ENCODE data around the gene XRRA1. TPM values are rescaled to one million over a fixed set of nuclear protein-coding genes. Genes with fewer than 3 reads are reported as not detected.
A peak's percentile ranks its signal among the peaks of the same experiment; 100 is the strongest.

The XRRA1 gene
- total RNA-seq, 1 donor from 2014 or later = 50.5 TPM

DNA sequence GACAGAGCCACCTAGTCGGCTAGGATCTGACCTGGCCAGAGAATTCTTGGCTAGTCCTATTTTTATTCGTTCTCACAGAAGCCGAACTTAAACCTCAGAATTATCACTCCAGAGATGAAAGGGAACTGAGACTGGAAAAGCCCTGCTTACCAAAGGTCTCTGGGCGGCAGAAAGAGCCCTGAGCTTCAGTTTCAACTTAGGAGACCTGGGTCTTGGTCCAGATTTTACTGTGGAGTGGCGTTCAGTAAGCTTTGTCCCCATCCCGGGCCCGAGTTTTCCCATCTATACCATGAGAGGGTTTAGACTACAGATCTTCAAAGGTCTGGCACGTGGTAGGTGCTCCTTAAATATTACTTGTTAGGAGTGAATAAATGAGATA, 40.4 kb upstream of the XRRA1 start:
- H3K9me3 Mint-ChIP-seq = no peaks in the 10 kb centered on the region
- ChIA-PET CTCF (interaction anchor here (0.6 to 1.6 kb wide), 3 partner anchors 59 to 252 kb away, joined by 3 to 4 read pairs (median 4); partner anchors contain the start of gene TPBGL), POLR2A (interaction anchor here (0.8 to 2.4 kb wide), 6 partner anchors 9 to 40 kb away, joined by 4 to 20 read pairs (median 6); partner anchors contain the start of genes SPCS2 and XRRA1)
- peaks cover 4% of the 10 kb centered on the region for H3K36me3 Mint-ChIP-seq (ENCODE audit: low read depth)
- H3K4me1 Mint-ChIP-seq = peaks cover 40% of the 10 kb centered on the region
- peak overlapping the region; percentile 97 for H3K4me3 Mint-ChIP-seq
- peak; percentile 3 for ATAC-seq (ENCODE audit: low read depth)
- intact Hi-C loops (cut with micrococcal nuclease) = loop anchor here (2.0 kb wide), 1 partner anchor 496 kb away; the partner anchor contains the start of gene LIPT2
- DNase-seq = no peak
- TF ChIP-seq, protein P1, sequence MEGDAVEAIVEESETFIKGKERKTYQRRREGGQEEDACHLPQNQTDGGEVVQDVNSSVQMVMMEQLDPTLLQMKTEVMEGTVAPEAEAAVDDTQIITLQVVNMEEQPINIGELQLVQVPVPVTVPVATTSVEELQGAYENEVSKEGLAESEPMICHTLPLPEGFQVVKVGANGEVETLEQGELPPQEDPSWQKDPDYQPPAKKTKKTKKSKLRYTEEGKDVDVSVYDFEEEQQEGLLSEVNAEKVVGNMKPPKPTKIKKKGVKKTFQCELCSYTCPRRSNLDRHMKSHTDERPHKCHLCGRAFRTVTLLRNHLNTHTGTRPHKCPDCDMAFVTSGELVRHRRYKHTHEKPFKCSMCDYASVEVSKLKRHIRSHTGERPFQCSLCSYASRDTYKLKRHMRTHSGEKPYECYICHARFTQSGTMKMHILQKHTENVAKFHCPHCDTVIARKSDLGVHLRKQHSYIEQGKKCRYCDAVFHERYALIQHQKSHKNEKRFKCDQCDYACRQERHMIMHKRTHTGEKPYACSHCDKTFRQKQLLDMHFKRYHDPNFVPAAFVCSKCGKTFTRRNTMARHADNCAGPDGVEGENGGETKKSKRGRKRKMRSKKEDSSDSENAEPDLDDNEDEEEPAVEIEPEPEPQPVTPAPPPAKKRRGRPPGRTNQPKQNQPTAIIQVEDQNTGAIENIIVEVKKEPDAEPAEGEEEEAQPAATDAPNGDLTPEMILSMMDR (IDR thresholded peaks at IDR 0.05) = no peak
- peak overlapping the region; percentile 89 for H3K27ac Mint-ChIP-seq
- no peaks in the 10 kb centered on the region for H3K27me3 Mint-ChIP-seq

DNA sequence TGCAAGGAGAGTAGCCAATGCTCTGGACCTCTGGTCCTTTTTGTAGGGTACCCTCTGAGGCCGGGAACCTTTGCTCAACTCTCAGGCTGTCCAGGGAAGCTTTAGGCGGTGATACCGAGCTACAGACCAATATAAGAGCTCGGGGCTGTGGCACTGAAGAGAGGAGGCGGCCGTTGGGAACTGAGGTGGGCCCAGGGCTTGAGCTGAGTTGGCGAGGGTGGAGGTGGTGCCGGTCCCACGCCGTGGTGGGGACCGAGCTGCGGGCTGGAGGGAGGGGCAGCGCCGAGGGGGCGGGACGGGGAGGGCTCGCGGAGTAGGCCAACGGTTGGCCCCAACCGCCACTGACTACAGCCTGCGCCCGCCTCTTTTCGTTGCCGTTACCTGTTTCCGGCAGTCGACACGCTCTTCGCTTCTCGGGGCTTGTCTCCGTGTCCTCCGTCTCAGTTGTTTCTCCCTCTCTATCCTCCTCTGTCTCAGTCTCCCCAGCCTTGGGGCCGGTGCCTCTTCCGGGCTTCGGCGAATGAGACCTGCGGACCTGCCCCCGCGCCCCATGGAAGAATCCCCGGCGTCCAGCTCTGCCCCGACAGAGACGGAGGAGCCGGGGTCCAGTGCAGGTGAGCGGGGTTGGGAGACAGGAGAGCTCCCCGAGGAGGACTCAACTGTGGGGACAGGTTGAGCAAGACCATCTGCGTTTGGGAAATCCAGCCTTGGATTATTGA, 39.8 kb upstream of the XRRA1 start, which contains the start of gene NEU3:
TSS of gene NEU3 (plus strand) at position 393 of the 719 bp plus-strand sequence. CDS start at position 521, 128 bp downstream.
- intact Hi-C loops (cut with micrococcal nuclease) = loop anchor here (1.0 to 2.0 kb wide), 2 partner anchors 39 to 496 kb away; partner anchors contain the start of genes LIPT2, SPCS2 and XRRA1
- peak within 1 kb of the TSS; percentile 89 for H3K27ac Mint-ChIP-seq
- H3K4me1 Mint-ChIP-seq = peaks cover 40% of the 10 kb centered on the region
- H3K4me3 Mint-ChIP-seq = peak within 1 kb of the TSS; percentile 97
- CTCF ChIA-PET = interaction anchor here (0.6 to 1.6 kb wide), 4 partner anchors 34 to 252 kb away, joined by 3 to 4 read pairs (median 4); partner anchors contain the start of gene TPBGL
- DNase-seq = peak; percentile 69
- peaks cover 3% of the 10 kb centered on the region for H3K36me3 Mint-ChIP-seq (ENCODE audit: low read depth)
- POLR2A ChIA-PET = interaction anchor here (0.6 to 2.4 kb wide), 8 partner anchors 9 to 592 kb away, joined by 4 to 20 read pairs (median 6); partner anchors contain the start of genes SPCS2 and XRRA1
- TF ChIP-seq, protein P1 (IDR thresholded peaks at IDR 0.05) = no peak
- ATAC-seq (ENCODE audit: low read depth) = peak; percentile 97
- no peaks in the 10 kb centered on the region for H3K9me3 Mint-ChIP-seq
- no peaks in the 10 kb centered on the region for H3K27me3 Mint-ChIP-seq

DNA sequence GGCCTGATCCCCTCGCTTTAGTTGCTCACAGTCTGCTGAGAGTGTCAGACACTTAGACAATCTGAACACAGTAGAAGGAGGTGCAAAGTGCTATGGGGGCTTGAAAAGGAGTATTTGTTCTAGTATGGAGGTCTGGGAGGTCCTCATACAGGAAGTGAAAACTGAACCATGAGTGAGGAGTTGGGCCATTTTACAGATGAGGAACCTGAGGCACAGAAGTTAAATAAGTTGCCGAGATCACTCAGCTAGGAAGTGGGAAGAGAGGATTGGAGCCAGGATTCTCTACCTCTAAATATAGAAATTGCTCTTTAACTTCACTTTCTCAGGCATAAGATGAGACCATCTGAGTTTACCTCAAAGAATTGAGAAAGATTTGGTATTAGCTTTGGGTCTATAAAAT, 35.8 kb upstream of the XRRA1 start:
- Mint-ChIP-seq H3K27ac (no peak overlapping the region), H3K4me3 (no peak overlapping the region), H3K9me3 (no peaks in the 10 kb centered on the region), H3K36me3 (ENCODE audit: low read depth) (peaks cover 15% of the 10 kb centered on the region), H3K4me1 (peaks cover 16% of the 10 kb centered on the region), H3K27me3 (no peaks in the 10 kb centered on the region)
- intact Hi-C loops (cut with micrococcal nuclease) = no loop called here
- no peak for ATAC-seq (ENCODE audit: low read depth)
- CTCF ChIA-PET = no interaction called here
- POLR2A ChIA-PET = no interaction called here
- DNase-seq = no peak
- TF ChIP-seq, protein P1 (IDR thresholded peaks at IDR 0.05) = no peak

DNA sequence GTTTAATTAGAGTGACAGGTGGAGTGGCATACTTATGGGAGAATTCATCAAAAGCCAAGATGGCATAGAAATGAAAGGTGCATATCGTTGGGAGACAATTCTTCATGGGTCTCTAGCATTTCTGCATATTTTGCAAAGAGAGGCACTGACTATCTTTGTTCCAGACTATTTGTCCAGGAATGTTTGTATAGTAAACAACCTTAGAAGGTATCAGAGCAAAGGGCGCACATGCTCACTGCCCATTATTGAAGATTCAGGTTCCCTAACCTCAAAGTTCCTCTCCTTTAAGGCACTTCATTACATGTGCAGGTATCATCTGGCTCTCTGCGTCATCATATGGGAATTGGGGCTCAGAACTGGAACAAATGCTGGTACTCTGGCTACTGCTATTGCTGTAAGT, 35.2 kb upstream of the XRRA1 start:
- DNase-seq (no peak), ATAC-seq (ENCODE audit: low read depth) (no peak)
- Mint-ChIP-seq H3K36me3 (ENCODE audit: low read depth) (peaks cover 17% of the 10 kb centered on the region), H3K4me3 (no peak overlapping the region), H3K27me3 (no peaks in the 10 kb centered on the region), H3K4me1 (peaks cover 10% of the 10 kb centered on the region), H3K27ac (no peak overlapping the region), H3K9me3 (no peaks in the 10 kb centered on the region)
- intact Hi-C loops (cut with micrococcal nuclease) = no loop called here
- ChIA-PET POLR2A (no interaction called here), CTCF (no interaction called here)
- TF ChIP-seq, protein P1 (IDR thresholded peaks at IDR 0.05) = no peak

DNA sequence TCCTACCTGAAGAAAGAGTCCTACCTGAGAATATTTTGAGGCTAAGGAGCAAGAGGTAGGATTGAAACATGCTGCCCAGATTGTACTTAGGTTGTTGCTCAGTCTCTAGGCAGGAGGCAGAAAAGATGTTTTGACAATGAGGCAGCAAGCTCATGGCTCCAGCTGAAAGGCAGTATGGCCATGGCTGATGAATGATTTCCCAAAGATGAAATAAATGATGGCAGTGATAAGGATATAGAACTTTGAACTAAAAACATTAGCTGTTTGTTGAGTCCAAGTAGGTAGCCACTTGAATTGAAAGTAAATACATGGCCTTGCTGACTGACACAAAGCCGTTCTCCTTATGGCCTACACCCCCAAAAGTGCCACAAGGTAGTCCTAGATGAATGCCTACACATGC, 33.0 kb upstream of the XRRA1 start:
- H3K4me3 Mint-ChIP-seq = no peak overlapping the region
- DNase-seq (no peak), ATAC-seq (ENCODE audit: low read depth) (no peak)
- H3K9me3 Mint-ChIP-seq = no peaks in the 10 kb centered on the region
- ChIA-PET CTCF (no interaction called here), POLR2A (no interaction called here)
- TF ChIP-seq, protein P1 (IDR thresholded peaks at IDR 0.05) = no peak
- intact Hi-C loops (cut with micrococcal nuclease) = no loop called here
- H3K27me3 Mint-ChIP-seq = no peaks in the 10 kb centered on the region
- H3K27ac Mint-ChIP-seq = no peak overlapping the region
- H3K36me3 Mint-ChIP-seq (ENCODE audit: low read depth) = peaks cover 26% of the 10 kb centered on the region
- peaks cover 6% of the 10 kb centered on the region for H3K4me1 Mint-ChIP-seq

Data from activated B cell treated with CpG ODN at 0.5 μM for 24 hours (primary cell).